HepG2 (cell line): ENCODE data around the gene LINGO3. TPM values are rescaled to one million over a fixed set of nuclear protein-coding genes. Genes with fewer than 3 reads are reported as not detected.
A peak's percentile ranks its signal among the peaks of the same experiment; 100 is the strongest.

ENCODE experiments used
- KDM6A ChIP-seq: IDR thresholded peaks from 2 replicates; pipeline ENCODE4 v1.6.1; 2016; ENCODE audit warnings: low read depth
- ZFP36L2 ChIP-seq: sonication (generic); formaldehyde crosslinking; IDR thresholded peaks from 2 replicates; pipeline ENCODE4 v1.4.0; 2020; ENCODE audit warnings: missing genetic modification reagents
- polyA plus RNA-seq, 8 experiments: library from polyadenylated mRNA; depleted of rRNA in 3 of 8; stranded (reverse) in 7 of 8; unstranded in 1 of 8; fragments of >200 nt; fragmentation: Illumina TruSeq in 4 of 8; extraction: Trizol in 4 of 8; gene quantifications; 2 replicates each; pipeline versions ENCODE4 v1.2.1 to v1.2.3, GENCODE V29; 2011 to 2016; ENCODE audit warnings: low read depth in 4 of 8, missing spikeins in 1 of 8, mixed read lengths in 1 of 8; ENCODE audit not compliant: insufficient read depth in 1 of 8
- total RNA-seq, 5 experiments: library from RNA; depleted of rRNA; stranded (reverse); fragments of >200 nt; fragmentation: Illumina TruSeq; extraction: Trizol; gene quantifications; 2 replicates each; pipeline ENCODE4 v1.2.3, GENCODE V29; 2016; ENCODE audit warnings: low read depth in 1 of 5
- TF ChIP-seq, protein P1 (sequence below), 2 experiments: fragments of 450-650 bp in 1 of 2; sonication (generic) in 1 of 2; formaldehyde crosslinking in 1 of 2; IDR thresholded peaks; 2 replicates each; pipeline versions ENCODE4 v1.6.1 to v1.8.0; 2016 to 2022; ENCODE audit warnings: antibody characterized with exemption in 1 of 2, mild to moderate bottlenecking in 1 of 2, missing genetic modification reagents in 1 of 2
- TF ChIP-seq, protein P2 (sequence below), 2 experiments: IDR thresholded peaks; 2 replicates each; pipeline ENCODE4 v1.6.1; 2011 to 2012; ENCODE audit warnings: low read length in 2 of 2, borderline replicate concordance in 1 of 2, low read depth in 1 of 2, mild to moderate bottlenecking in 1 of 2, moderate library complexity in 1 of 2

LINGO3 gene
- total and polyA plus RNA-seq, 2 of the 13 experiments (the other 11 are each of a cell fraction or from before 2014, with no cell fraction given), result not detected

DNA sequence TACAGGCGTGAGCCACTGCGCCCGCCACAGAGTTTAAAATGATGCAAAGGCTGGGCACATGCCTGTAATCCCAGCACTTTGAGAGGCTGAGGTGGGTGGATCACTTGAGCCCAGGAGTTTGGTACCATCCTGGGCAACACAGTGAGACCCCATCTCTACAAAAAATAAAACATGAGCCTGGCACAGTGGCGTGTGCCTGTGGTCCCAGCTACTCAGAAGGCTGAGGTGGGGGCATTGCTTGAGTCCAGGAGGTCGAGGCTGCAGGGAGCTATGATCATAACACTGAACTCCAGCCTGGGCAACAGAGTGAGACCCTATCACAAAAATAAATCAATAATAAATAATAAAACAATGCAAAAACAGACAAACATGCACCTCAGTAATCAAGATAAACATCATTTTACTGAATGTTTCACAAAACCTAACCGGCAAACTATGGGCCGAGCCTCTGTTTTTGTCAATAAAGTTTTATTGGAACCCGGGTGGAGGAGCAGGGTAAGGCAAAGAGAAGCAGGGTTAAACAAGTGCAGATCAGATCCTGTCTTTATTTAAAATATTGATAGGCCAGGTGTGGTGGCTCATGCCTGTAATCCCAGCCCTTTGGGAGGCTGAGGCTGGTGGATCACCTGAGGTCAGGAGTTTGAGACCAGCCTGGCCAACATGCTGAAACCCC is 24.0 kb downstream of the LINGO3 start (continued):
- TF ChIP-seq, protein P1, sequence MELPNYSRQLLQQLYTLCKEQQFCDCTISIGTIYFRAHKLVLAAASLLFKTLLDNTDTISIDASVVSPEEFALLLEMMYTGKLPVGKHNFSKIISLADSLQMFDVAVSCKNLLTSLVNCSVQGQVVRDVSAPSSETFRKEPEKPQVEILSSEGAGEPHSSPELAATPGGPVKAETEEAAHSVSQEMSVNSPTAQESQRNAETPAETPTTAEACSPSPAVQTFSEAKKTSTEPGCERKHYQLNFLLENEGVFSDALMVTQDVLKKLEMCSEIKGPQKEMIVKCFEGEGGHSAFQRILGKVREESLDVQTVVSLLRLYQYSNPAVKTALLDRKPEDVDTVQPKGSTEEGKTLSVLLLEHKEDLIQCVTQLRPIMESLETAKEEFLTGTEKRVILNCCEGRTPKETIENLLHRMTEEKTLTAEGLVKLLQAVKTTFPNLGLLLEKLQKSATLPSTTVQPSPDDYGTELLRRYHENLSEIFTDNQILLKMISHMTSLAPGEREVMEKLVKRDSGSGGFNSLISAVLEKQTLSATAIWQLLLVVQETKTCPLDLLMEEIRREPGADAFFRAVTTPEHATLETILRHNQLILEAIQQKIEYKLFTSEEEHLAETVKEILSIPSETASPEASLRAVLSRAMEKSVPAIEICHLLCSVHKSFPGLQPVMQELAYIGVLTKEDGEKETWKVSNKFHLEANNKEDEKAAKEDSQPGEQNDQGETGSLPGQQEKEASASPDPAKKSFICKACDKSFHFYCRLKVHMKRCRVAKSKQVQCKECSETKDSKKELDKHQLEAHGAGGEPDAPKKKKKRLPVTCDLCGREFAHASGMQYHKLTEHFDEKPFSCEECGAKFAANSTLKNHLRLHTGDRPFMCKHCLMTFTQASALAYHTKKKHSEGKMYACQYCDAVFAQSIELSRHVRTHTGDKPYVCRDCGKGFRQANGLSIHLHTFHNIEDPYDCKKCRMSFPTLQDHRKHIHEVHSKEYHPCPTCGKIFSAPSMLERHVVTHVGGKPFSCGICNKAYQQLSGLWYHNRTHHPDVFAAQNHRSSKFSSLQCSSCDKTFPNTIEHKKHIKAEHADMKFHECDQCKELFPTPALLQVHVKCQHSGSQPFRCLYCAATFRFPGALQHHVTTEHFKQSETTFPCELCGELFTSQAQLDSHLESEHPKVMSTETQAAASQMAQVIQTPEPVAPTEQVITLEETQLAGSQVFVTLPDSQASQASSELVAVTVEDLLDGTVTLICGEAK (IDR thresholded peaks at IDR 0.05), result peak; percentile 97
- TF ChIP-seq, protein P1 (CRISPR knock-in tag; IDR thresholded peaks at IDR 0.05), result peak; percentile 99
- TF ChIP-seq ZFP36L2 (no peak), KDM6A (CRISPR knock-in tag) (no peak)
- TF ChIP-seq, protein P2, sequence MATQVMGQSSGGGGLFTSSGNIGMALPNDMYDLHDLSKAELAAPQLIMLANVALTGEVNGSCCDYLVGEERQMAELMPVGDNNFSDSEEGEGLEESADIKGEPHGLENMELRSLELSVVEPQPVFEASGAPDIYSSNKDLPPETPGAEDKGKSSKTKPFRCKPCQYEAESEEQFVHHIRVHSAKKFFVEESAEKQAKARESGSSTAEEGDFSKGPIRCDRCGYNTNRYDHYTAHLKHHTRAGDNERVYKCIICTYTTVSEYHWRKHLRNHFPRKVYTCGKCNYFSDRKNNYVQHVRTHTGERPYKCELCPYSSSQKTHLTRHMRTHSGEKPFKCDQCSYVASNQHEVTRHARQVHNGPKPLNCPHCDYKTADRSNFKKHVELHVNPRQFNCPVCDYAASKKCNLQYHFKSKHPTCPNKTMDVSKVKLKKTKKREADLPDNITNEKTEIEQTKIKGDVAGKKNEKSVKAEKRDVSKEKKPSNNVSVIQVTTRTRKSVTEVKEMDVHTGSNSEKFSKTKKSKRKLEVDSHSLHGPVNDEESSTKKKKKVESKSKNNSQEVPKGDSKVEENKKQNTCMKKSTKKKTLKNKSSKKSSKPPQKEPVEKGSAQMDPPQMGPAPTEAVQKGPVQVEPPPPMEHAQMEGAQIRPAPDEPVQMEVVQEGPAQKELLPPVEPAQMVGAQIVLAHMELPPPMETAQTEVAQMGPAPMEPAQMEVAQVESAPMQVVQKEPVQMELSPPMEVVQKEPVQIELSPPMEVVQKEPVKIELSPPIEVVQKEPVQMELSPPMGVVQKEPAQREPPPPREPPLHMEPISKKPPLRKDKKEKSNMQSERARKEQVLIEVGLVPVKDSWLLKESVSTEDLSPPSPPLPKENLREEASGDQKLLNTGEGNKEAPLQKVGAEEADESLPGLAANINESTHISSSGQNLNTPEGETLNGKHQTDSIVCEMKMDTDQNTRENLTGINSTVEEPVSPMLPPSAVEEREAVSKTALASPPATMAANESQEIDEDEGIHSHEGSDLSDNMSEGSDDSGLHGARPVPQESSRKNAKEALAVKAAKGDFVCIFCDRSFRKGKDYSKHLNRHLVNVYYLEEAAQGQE (IDR thresholded peaks at IDR 0.05; ENCODE audit: borderline replicate concordance in 1 of 2, low read depth in 1 of 2, low read length in 2 of 2), result no peak
